ENCODE results near the gene TTC8. TPM values are rescaled to one million over a fixed set of nuclear protein-coding genes. Genes with fewer than 3 reads are reported as not detected.
"Not testable (repeated sequence)": the region's sequence is repeated elsewhere in the genome, so short reads cannot be mapped to it uniquely, and the experiment has no call there.

Gene TTC8
- total RNA-seq, 4 donors from 2014 or later: 10.5 to 18.2 (median 12.1) TPM

GRCh38 chr14:88818018-88818417 lies 6.4 kb upstream of the TTC8 start:
- H3K9me3 ChIP-seq: no peaks in the 10 kb centered on the region
- H3K27ac ChIP-seq: no peak overlapping the region
- no peaks in the 10 kb centered on the region for H3K27me3 ChIP-seq
- TF ChIP-seq POLR2AphosphoS5 (IDR thresholded peaks at IDR 0.05): no peak
- TF ChIP-seq EP300 (IDR thresholded peaks at IDR 0.05): no peak
- TF ChIP-seq POLR2A (IDR thresholded peaks at IDR 0.05): no peak
- no peak for TF ChIP-seq CTCF (IDR thresholded peaks at IDR 0.05)
- no peak for DNase-seq (ENCODE audit: low spot score in 2 of 2)
- no peaks in the 10 kb centered on the region for H3K4me1 ChIP-seq
- WGBS: 85% methylated on average over 1 of the region's 1 CpG
- H3K4me3 ChIP-seq: no peak overlapping the region
- H3K36me3 ChIP-seq: no peaks in the 10 kb centered on the region

- H3K4me3 ChIP-seq; H3K27ac ChIP-seq; H3K27me3 ChIP-seq; DNase-seq (ENCODE audit: low spot score in 2 of 2); H3K4me1 ChIP-seq; H3K36me3 ChIP-seq; H3K9me3 ChIP-seq: not testable (repeated sequence)
- 51% methylated on average over 3 of the region's 3 CpGs for WGBS
Observed at GRCh38 chr14:88819674-88820073, 4.8 kb upstream of the TTC8 start.

- peaks cover 15% of the 10 kb centered on the region for H3K4me1 ChIP-seq
- no peaks in the 10 kb centered on the region for H3K36me3 ChIP-seq
- H3K4me3 ChIP-seq: no peak overlapping the region
- H3K27me3 ChIP-seq: no peaks in the 10 kb centered on the region
- no peak for TF ChIP-seq CTCF (IDR thresholded peaks at IDR 0.05)
- TF ChIP-seq POLR2AphosphoS5 (IDR thresholded peaks at IDR 0.05): no peak
- TF ChIP-seq EP300 (IDR thresholded peaks at IDR 0.05): no peak
- no peak for TF ChIP-seq POLR2A (IDR thresholded peaks at IDR 0.05)
- no peaks in the 10 kb centered on the region for H3K9me3 ChIP-seq
- 83% methylated on average over 2 of the region's 2 CpGs for WGBS
- no peak overlapping the region for H3K27ac ChIP-seq
- no peak for DNase-seq (ENCODE audit: low spot score in 2 of 2)
Observed at GRCh38 chr14:88821378-88821777, 3.1 kb upstream of the TTC8 start.

GRCh38 chr14:88821888-88822287 lies 2.6 kb upstream of the TTC8 start:
- Histone ChIP-seq H3K9me3 (no peaks in the 10 kb centered on the region), H3K27me3 (no peaks in the 10 kb centered on the region), H3K4me1 (peaks cover 15% of the 10 kb centered on the region), H3K27ac (no peak overlapping the region), H3K36me3 (no peaks in the 10 kb centered on the region), H3K4me3 (no peak overlapping the region)
- 60% methylated on average over 2 of the region's 2 CpGs for WGBS
- no peak for DNase-seq (ENCODE audit: low spot score in 2 of 2)
- TF ChIP-seq POLR2A (IDR thresholded peaks at IDR 0.05) (no peak), CTCF (IDR thresholded peaks at IDR 0.05) (no peak), POLR2AphosphoS5 (IDR thresholded peaks at IDR 0.05) (no peak), EP300 (IDR thresholded peaks at IDR 0.05) (no peak)

GRCh38 chr14:88823968-88824313 lies 510 bp upstream of the TTC8 start:
- H3K4me1 ChIP-seq: peaks cover 15% of the 10 kb centered on the region
- DNase-seq (ENCODE audit: low spot score in 2 of 2): no peak
- no peaks in the 10 kb centered on the region for H3K36me3 ChIP-seq
- H3K9me3 ChIP-seq: no peaks in the 10 kb centered on the region
- peak overlapping the region; percentile 88 for H3K27ac ChIP-seq
- TF ChIP-seq EP300 (IDR thresholded peaks at IDR 0.05) (no peak), CTCF (IDR thresholded peaks at IDR 0.05) (no peak), POLR2AphosphoS5 (IDR thresholded peaks at IDR 0.05) (no peak), POLR2A (IDR thresholded peaks at IDR 0.05) (no peak)
- 5% methylated on average over 9 of the region's 9 CpGs for WGBS
- no peaks in the 10 kb centered on the region for H3K27me3 ChIP-seq
- peak overlapping the region; percentile 65 for H3K4me3 ChIP-seq

- H3K4me3 ChIP-seq: peak overlapping the region; percentile 65
- peak overlapping the region; percentile 88 for H3K27ac ChIP-seq
- H3K36me3 ChIP-seq: no peaks in the 10 kb centered on the region
- H3K27me3 ChIP-seq: no peaks in the 10 kb centered on the region
- 3% methylated on average over 5 of the region's 5 CpGs for WGBS
- TF ChIP-seq POLR2A (IDR thresholded peaks at IDR 0.05) (no peak), POLR2AphosphoS5 (IDR thresholded peaks at IDR 0.05) (no peak), EP300 (IDR thresholded peaks at IDR 0.05) (no peak), CTCF (IDR thresholded peaks at IDR 0.05) (no peak)
- H3K4me1 ChIP-seq: peaks cover 15% of the 10 kb centered on the region
- DNase-seq (ENCODE audit: low spot score in 2 of 2): no peak
- H3K9me3 ChIP-seq: no peaks in the 10 kb centered on the region
Observed at GRCh38 chr14:88825078-88825458, 617 bp downstream of the TTC8 start.
